Panc1 (cell line): Measurements from ENCODE around the gene EYS. TPM values are rescaled to one million over a fixed set of nuclear protein-coding genes. Genes with fewer than 3 reads are reported as not detected.

Experiments
- ATAC-seq: fragments of 200-7000 bp; cut with Tn5 transposase; 2 replicates; pipeline ENCODE4 v1.9.1; 2020; ENCODE audit warnings: mild to moderate bottlenecking, moderate library complexity
- BruUV-seq: library from RNA; stranded (reverse); fragments of 400-500 nt; replicated peaks from 2 replicates; lab custom pipeline; 2021; lab: Mats Ljungman, UMichigan
- CTCF ChIA-PET: fragments of 300-600 bp; sonication (Branson Sonifier 250); formaldehyde crosslinking; loops from one replicate; lab custom pipeline; 2022; ENCODE audit warnings: antibody characterized with exemption; lab: Charles Lee
- POLR2A ChIA-PET: fragments of 300-600 bp; sonication (Branson Sonifier 250); formaldehyde crosslinking; loops from one replicate; lab custom pipeline; 2022; ENCODE audit warnings: antibody characterized with exemption; lab: Charles Lee
- DNase-seq: peaks from one replicate; pipeline ENCODE4 v3.0.0-alpha.2; 2010; ENCODE audit warnings: low read depth, low spot score
- H3K27ac ChIP-seq: 2 replicates; pipeline ENCODE4 v1.5.1; 2011; ENCODE audit warnings: mild to moderate bottlenecking, low read length, inconsistent platforms
- H3K27me3 ChIP-seq: fragments of 200-500 bp; sonication (Bioruptor generic); 2 replicates; pipeline ENCODE4 v1.6.0; 2014; ENCODE audit warnings: low read length, inconsistent platforms; ENCODE audit not compliant: control insufficient read depth, insufficient read depth
- H3K36me3 ChIP-seq: fragments of 200-500 bp; sonication (Bioruptor generic); 2 replicates; pipeline ENCODE4 v1.5.1; 2014; ENCODE audit warnings: inconsistent platforms, mild to moderate bottlenecking, low read length, moderate library complexity; ENCODE audit not compliant: control insufficient read depth, insufficient read depth
- H3K4me1 ChIP-seq: 2 replicates; pipeline ENCODE4 v1.5.1; 2011; ENCODE audit warnings: inconsistent platforms, mild to moderate bottlenecking, low read length, moderate library complexity; ENCODE audit not compliant: control insufficient read depth, insufficient read depth
- H3K4me3 ChIP-seq, 2 experiments: 2 replicates each; pipeline ENCODE4 v1.5.1; 2011 to 2012; ENCODE audit warnings: low read depth in 2 of 2, low read length in 2 of 2, mild to moderate bottlenecking in 2 of 2, inconsistent platforms in 1 of 2, moderate library complexity in 1 of 2
- H3K9me3 ChIP-seq: fragments of 200-500 bp; sonication (Bioruptor generic); 2 replicates; pipeline ENCODE4 v1.5.1; 2014; ENCODE audit warnings: low read depth, mild to moderate bottlenecking, inconsistent platforms, low read length, moderate library complexity; ENCODE audit not compliant: control insufficient read depth, insufficient read depth
- POLR2AphosphoS5 ChIP-seq: IDR thresholded peaks from 2 replicates; pipeline ENCODE4 v1.6.1; 2012; ENCODE audit warnings: mild to moderate bottlenecking, low read depth, low read length, moderate library complexity
- SIN3A ChIP-seq: IDR thresholded peaks from 2 replicates; pipeline ENCODE4 v1.6.1; 2012; ENCODE audit warnings: low read depth, mild to moderate bottlenecking, low read length, moderate library complexity, borderline replicate concordance; ENCODE audit not compliant: insufficient read depth
- TCF7L2 ChIP-seq: IDR thresholded peaks from 2 replicates; pipeline ENCODE4 v1.6.1; 2011; ENCODE audit warnings: mild to moderate bottlenecking, low read depth, low read length, inconsistent platforms
- in situ Hi-C: cut with HindIII; loops from 2 replicates; pipeline ENCODE4 v1.10.0; 2016; ENCODE audit warnings: low sequenced_read_pairs, low pct_unique_long_range_greater_than_20kb
- intact Hi-C: fragments of 100-400 bp; cut with micrococcal nuclease; formaldehyde crosslinking; loops from one replicate; pipeline ENCODE4 v1.10.0; 2022; ENCODE audit not compliant: unreplicated experiment
- total RNA-seq: library from RNA; stranded (reverse); gene quantifications from one replicate; pipeline ENCODE4 v1.2.1, GENCODE V29; 2021; ENCODE audit not compliant: unreplicated experiment
- TF ChIP-seq, protein P1 (sequence below): fragments of 450-650 bp; IDR thresholded peaks from 2 replicates; pipeline ENCODE4 v1.5.1; 2017; ENCODE audit warnings: mild to moderate bottlenecking
- TF ChIP-seq, protein P2 (sequence below), 2 experiments: IDR thresholded peaks; 2 replicates each; pipeline ENCODE4 v1.6.1; 2011 to 2012; ENCODE audit warnings: low read depth in 2 of 2, control low read depth in 1 of 2, low read length in 1 of 2, mild to moderate bottlenecking in 1 of 2, moderate library complexity in 1 of 2; ENCODE audit not compliant: insufficient read depth in 1 of 2

The EYS gene
- total RNA-seq, 1 experiment from 2014 or later: not detected

DNA sequence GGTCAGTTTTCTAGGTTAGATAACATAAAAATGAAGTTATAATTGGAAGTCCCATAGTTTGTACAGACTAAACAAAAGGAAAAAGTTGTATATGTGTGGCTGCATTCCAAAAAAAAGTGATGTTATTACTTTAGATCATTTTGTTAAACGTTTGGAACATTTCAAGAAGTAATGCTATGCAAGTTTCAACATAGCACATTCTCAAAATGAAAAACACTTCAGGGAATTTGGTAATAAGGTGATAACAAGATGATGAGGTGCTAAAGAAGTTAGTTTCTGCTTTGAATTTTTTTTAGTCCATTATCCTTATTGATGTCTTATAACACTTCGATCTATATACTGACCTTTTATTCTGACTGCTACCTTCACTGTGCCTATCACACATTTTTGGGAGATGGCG lies 1820.7 kb downstream of the EYS start:
- no peak for TF ChIP-seq SIN3A
- TF ChIP-seq, protein P1, sequence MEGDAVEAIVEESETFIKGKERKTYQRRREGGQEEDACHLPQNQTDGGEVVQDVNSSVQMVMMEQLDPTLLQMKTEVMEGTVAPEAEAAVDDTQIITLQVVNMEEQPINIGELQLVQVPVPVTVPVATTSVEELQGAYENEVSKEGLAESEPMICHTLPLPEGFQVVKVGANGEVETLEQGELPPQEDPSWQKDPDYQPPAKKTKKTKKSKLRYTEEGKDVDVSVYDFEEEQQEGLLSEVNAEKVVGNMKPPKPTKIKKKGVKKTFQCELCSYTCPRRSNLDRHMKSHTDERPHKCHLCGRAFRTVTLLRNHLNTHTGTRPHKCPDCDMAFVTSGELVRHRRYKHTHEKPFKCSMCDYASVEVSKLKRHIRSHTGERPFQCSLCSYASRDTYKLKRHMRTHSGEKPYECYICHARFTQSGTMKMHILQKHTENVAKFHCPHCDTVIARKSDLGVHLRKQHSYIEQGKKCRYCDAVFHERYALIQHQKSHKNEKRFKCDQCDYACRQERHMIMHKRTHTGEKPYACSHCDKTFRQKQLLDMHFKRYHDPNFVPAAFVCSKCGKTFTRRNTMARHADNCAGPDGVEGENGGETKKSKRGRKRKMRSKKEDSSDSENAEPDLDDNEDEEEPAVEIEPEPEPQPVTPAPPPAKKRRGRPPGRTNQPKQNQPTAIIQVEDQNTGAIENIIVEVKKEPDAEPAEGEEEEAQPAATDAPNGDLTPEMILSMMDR: no peak
- no peak for TF ChIP-seq POLR2AphosphoS5
- no peak for TF ChIP-seq TCF7L2
- TF ChIP-seq, protein P2, sequence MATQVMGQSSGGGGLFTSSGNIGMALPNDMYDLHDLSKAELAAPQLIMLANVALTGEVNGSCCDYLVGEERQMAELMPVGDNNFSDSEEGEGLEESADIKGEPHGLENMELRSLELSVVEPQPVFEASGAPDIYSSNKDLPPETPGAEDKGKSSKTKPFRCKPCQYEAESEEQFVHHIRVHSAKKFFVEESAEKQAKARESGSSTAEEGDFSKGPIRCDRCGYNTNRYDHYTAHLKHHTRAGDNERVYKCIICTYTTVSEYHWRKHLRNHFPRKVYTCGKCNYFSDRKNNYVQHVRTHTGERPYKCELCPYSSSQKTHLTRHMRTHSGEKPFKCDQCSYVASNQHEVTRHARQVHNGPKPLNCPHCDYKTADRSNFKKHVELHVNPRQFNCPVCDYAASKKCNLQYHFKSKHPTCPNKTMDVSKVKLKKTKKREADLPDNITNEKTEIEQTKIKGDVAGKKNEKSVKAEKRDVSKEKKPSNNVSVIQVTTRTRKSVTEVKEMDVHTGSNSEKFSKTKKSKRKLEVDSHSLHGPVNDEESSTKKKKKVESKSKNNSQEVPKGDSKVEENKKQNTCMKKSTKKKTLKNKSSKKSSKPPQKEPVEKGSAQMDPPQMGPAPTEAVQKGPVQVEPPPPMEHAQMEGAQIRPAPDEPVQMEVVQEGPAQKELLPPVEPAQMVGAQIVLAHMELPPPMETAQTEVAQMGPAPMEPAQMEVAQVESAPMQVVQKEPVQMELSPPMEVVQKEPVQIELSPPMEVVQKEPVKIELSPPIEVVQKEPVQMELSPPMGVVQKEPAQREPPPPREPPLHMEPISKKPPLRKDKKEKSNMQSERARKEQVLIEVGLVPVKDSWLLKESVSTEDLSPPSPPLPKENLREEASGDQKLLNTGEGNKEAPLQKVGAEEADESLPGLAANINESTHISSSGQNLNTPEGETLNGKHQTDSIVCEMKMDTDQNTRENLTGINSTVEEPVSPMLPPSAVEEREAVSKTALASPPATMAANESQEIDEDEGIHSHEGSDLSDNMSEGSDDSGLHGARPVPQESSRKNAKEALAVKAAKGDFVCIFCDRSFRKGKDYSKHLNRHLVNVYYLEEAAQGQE (IDR thresholded peaks at IDR 0.05; ENCODE audit: insufficient read depth in 1 of 2, low read depth in 2 of 2, low read length in 1 of 2): no peak
- no peaks in the 10 kb centered on the region for H3K9me3 ChIP-seq
- H3K36me3 ChIP-seq: no peaks in the 10 kb centered on the region
- ATAC-seq (no peak), DNase-seq (no peak)
- in situ Hi-C loops: no loop called here
- ChIA-PET CTCF (no interaction called here), POLR2A (no interaction called here)
- no peaks in the 10 kb centered on the region for H3K4me1 ChIP-seq
- no TSS peak for BruUV-seq
- no peak overlapping the region for H3K4me3 ChIP-seq
- no peaks in the 10 kb centered on the region for H3K27me3 ChIP-seq
- intact Hi-C loops: no loop called here
- H3K27ac ChIP-seq: no peak overlapping the region

DNA sequence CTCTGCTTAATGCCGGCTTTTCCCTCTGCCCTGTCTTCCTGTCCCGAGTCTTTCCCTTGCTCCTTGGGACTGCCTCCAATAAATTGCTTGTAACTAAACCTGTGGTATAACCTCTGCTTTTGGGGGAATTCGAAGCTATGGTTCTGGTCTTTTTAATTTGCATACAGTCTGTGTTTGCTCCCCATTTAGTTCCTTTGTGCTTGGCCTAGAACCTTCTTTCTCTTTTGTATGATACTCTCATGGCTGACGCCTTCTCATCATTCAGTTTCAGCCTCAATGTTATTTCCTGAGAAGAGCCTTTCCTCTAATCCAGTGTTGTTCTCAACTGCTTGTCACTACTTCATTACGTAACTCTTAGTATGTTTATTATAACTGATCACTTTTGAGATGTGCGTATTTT lies 1823.4 kb downstream of the EYS start:
- H3K27me3 ChIP-seq: no peaks in the 10 kb centered on the region
- no peaks in the 10 kb centered on the region for H3K36me3 ChIP-seq
- no peak for ATAC-seq
- H3K27ac ChIP-seq: no peak overlapping the region
- CTCF ChIA-PET: no interaction called here
- POLR2A ChIA-PET: no interaction called here
- TF ChIP-seq SIN3A (no peak), TCF7L2 (no peak)
- TF ChIP-seq, protein P2 (IDR thresholded peaks at IDR 0.05; ENCODE audit: insufficient read depth in 1 of 2, low read depth in 2 of 2, low read length in 1 of 2): no peak
- in situ Hi-C loops: no loop called here
- no peaks in the 10 kb centered on the region for H3K9me3 ChIP-seq
- H3K4me3 ChIP-seq: no peak overlapping the region
- DNase-seq: no peak
- BruUV-seq: no TSS peak
- intact Hi-C loops: no loop called here
- no peaks in the 10 kb centered on the region for H3K4me1 ChIP-seq
